Raji (cell line): ENCODE measurements around the gene MKS1.

Source experiments
- POLR2A ChIP-seq: IDR thresholded peaks from 2 replicates; pipeline ENCODE4 v1.6.1; 2011; ENCODE audit warnings: low read depth, low read length, control low read depth; ENCODE audit not compliant: insufficient read depth

Gene MKS1

DNA sequence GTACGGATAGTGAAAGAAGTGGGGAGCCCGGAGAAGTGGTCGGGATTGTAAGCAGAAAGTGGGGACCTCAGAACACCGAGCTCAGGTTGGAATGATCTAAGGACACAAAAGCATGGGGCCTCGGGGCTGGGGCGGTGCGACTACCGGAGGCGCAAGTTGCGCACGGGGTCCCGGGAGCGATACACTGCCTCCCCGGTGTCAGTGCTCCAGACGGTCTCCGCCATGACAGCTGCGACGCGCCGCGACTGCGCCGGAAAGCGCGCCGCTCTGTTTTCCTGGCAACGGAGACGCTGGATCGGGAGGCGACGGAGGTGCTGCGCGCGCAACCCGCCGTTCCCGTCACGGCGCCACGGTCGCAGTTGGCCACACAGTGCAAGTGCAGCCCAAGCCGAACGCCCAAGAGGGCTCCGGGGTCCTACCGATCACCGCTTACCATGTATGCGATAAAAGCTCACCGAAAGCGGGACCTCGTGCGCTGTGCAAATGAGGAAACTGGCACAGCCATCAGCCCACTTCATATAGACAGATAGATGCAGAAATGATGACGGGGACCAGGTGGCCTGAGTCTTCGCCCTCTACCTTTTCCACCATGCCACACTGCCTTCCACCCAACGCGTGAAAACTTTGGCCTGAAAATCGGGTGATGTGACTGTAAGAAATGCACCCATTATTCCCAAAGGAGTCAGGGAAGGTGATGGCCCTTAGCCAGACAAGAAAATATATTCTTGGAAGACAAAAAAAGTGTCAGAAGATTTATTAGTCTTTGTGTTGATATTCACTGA, at the start of gene MKS1:
Gene MKS1 (minus strand): TSS at position 249 of the 782 bp plus-strand sequence. CDS start 25 bp downstream, at position 224.
- TF ChIP-seq POLR2A, result no peak

DNA sequence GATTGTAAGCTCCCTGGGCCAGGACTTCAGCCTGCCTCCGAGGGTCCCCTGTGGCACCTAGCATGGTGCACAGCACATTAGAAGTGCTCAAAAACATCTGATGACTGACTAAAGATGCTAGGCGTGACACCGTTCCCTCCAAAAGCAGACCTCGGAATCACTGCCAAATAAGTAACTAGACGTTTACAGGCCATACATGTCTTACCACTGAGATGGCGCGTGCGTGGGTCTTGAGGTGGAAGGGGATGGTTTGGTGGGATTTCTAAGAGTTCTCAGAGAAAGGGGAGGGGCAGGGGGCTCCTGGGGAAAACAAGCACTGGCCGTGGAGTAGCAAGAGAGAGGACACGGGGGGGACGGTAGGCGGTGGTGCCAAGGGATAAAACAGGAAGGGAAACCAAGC, 49.3 kb upstream of the MKS1 start:
- no peak for TF ChIP-seq POLR2A

DNA sequence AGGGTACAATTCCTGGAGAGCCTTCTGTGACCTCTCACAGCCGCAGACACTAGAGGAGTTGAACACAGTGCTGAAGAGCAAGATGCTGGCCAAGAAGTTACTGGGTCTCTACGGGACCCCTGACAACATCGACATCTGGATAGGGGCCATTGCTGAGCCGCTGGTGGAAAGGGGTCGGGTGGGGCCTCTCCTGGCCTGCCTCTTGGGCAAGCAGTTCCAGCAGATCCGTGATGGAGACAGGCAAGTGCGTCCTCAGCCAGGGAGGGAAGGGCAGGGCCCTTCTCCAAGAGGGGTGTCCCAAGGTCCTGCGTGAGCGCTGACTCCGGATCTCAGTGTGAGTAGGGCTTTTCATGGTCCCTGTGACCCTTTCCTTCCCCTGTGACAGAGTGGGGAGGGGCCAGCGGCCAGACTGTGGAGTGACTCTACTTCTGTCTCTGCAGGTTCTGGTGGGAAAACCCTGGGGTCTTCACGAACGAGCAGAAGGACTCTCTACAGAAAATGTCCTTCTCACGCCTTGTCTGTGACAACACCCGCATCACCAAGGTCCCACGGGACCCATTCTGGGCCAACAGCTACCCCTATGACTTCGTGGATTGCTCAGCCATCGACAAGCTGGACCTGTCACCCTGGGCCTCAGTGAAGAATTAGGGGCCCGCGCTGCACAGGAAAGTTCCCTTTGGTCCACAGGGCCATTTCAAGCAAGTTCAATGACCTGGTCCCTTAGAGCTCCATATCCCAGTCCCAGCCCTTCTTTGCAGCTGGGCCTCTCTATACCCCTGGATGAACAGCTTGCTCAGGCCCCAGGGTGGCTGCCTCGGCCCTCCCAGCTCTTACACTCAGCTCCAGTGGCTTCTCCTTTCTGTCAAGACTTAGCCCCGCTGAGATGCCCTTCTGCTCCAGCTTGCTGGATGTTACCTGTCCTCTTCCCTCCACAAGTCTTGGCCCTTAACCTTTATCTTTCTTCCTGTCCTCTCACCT, 48.6 kb upstream of the MKS1 start:
- TF ChIP-seq POLR2A, result no peak

DNA sequence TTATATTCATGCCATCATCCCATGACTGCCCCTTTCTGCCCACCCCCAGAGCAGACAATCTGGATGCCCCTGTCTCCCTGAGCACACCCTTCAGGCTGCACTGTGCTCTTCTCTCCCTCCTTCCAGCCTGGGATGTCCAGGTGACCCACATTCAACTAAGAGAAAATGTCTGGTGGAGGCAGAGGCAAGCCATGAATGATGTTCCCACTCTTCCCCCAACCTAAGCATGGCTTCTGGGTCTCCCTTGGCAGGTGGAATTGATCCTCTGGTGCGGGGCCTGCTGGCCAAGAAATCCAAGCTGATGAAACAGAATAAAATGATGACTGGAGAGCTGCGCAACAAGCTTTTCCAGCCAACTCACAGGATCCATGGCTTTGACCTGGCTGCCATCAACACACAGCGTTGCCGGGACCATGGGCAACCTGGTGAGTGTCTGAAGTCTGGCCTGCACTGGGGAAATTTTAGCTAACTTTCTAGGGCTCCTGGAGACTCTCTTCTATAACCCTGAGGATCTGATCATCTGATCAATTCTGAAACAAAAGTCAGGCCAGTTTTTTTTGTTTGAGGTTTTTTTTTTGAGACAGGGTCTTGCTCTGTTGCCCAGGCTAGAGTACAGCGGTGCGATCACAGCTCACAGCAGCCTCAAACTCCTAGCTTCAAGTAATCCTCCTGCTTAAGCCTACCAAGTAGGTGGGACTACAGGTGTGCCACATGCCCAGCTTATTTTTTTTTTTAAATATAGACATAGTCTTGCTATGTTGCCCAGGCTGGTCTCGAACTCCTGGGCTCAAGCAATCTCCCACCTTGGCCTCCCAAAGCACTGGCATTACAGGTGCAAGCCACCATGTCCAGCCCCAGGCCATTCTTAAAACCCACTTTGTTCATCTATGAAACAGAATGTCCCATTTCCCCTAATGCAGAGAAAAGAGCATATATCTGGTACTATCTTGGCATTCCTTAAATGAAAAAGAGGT, 47.1 kb upstream of the MKS1 start:
- TF ChIP-seq POLR2A, result no peak

DNA sequence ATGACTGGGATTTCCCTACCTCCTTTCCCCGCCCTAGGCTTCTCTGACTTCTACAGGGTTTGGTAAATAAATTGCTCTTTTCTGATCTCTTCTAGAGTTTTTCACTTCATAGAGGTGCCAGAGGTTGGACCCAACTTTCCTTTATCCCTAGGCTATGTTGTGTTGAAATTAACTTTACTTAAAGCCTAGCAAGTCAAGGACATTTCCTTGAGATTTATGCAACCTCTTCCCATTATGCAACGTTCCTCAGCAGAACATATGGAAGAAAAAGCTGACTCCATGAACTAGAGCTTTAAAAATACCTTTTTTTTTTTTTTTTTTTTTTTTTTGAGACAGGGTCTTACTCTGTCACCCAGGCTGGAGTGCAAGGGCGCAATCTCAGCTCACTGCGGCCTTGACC, 46.2 kb upstream of the MKS1 start:
- TF ChIP-seq POLR2A, result no peak

DNA sequence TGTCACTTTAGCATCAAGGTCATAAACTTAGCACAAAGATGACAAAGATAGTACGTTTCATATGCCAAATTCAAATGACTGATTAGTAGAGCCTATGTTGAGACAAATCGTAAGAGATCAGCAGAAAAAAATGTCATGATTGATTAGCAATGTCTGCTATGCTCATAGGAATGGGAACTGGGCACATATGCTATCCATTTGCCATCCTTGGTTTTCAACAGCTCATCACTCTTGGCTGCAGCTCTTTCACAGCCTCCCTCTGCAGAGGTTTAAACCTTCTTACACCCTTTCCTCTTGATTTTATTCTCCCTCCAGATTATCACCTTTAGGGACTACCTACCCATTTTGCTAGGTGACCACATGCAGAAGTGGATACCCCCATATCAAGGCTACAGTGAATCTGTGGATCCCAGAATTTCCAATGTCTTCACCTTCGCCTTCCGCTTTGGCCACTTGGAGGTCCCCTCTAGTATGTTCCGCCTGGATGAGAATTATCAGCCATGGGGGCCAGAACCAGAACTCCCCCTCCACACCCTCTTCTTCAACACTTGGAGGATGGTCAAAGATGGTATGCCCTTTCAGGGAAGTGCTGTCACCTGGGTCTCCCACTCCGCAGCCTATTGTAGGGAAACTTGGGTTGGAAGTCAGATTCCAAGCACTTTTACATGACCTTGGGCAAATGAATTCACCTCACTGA, 45.5 kb upstream of the MKS1 start:
- no peak for TF ChIP-seq POLR2A

DNA sequence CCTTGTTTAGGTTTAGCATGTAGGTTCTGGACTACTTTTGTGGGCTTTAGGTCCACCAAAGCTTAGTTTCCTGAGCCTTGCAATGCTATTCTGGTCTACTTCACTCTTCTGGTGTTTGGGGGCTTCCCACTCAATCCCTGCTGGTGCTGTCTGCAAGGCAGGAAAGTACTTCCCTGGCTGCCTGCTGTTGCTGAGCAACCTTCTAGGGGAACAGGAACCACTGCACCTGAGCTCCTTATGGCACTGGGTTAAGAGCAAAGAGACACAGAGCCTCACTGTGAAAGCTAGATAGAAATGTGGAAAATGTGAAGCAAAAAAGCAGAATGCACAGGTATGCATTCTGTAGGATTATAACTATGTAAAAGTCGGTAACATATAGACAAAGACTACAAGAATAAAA, 44.7 kb upstream of the MKS1 start:
- no peak for TF ChIP-seq POLR2A

DNA sequence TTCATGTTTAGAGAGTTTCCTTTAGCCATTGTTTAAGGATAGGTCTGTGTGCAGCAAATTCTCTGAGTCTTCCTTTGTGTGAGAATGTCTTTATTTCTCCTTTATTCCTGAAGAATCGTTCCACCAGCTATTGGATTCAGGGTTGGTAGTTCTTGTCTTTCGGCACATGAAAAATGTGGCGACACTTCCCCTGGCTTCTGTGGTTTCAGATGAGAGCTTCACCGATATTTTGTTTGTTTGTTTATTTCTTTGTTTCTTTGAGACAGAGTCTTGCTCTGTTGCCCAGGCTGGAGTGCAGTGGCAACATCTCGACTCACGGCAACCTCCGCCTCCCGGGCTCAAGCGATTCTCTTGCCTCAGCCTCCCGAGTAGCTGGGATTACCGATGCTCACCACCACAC, 43.1 kb upstream of the MKS1 start:
- no peak for TF ChIP-seq POLR2A

DNA sequence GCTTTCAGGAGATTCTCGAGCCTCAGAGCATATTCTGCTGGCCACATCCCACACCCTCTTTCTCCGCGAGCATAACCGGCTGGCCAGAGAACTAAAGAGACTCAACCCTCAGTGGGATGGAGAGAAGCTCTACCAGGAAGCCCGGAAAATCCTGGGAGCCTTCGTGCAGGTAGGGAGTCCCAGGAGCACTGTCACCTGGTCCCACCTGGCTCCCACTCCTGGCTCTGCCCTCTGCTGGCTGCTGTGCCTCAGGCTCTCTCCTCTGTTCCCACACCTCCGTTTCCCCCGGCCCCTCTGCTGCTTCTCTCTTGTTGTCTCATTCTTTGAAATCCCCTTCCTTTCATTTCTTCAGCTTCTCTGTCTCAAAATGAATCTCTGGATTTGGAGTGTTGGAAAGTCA, 35.7 kb upstream of the MKS1 start:
- no peak for TF ChIP-seq POLR2A

DNA sequence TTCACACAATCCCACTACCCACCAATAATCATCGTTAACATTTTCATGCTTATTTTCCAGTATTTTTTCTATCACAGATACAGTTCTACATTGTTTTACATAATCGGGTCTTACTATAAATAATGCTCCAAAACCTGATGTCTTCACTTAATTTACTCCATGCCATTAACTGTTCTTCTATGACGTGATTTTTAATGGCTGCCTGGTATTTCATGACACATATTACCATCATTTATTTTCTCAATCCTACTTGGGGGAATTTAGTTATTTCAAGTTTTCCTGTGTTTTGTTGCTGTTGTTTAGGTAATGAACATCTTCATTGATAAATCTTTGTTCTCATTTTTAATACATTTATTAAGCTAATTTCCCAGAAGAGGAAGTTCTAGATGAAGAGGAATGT, 34.0 kb upstream of the MKS1 start:
- no peak for TF ChIP-seq POLR2A

DNA sequence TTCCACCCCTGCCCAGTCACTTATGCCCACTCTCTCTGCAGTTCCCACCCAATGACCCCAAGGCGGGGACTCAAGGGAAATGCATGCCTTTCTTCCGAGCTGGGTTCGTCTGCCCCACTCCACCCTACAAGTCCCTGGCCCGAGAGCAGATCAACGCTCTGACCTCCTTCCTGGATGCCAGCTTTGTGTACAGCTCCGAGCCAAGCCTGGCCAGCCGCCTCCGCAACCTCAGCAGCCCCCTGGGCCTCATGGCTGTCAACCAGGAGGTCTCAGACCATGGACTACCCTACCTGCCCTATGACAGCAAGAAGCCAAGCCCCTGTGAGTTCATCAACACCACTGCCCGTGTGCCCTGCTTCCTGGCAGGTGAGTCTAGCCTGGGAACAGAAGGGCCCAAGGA, 33.1 kb upstream of the MKS1 start:
- no peak for TF ChIP-seq POLR2A

DNA sequence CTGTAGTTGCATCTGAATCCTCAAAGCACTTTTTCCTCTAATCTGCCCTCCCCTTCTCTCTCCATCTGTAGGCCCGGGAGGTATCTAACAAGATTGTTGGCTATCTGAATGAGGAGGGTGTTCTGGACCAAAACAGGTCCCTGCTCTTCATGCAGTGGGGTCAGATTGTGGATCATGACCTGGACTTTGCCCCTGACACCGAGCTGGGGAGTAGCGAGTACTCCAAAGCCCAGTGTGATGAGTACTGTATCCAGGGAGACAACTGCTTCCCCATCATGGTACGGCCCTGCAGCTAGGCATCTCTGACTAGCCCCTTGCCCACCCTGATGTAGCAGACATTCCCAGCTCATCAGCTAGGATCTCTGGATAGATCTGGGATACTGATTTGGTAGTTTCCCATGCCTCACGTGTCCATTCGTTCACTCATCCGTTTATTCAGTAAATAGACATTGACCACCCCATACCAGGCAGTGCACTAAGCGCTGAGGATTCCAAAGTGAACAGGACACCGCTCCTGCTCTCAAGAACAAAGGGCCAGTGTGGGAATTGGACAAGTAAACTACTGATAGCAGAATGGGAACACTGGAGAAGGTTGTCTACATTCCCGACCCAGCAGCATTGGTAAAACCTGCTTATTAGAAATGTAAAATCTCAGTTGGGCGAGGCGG, 31.4 kb upstream of the MKS1 start:
- no peak for TF ChIP-seq POLR2A

DNA sequence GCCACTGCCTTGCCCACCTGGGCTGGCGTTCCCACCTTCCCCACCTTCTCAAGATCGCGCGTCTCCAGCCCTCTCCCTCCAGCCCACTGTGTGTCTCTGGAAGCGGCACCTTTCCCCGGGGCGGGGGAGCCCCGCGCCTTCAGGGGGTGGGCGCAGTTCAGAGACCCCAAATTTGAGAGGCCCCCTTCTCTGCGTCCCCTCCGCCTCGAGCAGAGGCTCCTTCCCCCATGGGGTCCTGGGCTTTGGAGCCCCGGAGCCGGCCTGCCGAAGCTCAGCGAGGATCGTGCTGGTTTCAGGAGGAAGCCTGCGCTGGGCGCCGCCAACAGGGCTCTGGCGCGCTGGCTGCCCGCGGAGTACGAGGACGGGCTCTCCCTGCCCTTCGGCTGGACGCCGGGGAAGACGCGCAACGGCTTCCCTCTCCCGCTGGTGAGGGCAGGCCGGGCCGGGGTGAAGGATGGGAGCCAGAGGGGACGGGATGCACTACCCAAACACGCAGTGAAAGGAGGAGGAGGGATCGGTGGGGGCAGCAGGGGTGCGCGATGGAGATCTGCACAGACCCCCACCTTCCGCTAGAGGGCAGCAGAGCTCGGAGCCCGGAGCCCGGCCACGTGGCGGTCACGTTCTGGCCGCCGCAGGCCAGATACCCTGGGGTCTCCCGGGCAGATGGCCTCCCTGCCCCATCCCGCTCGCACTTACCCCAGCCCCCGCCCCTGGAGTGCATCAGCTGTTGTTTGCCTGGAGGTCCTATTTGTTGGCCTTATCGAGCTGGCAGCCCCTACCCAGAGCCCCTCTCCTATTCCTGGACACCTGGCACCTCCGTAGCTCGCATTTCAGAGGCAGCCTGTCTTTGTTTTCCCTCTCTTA, 30.4 kb upstream of the MKS1 start:
- TF ChIP-seq POLR2A, result no peak
